HG02870 (cell line): ENCODE results near the gene PHLPP1.
A peak's percentile ranks its signal among the peaks of the same experiment; 100 is the strongest.

Experiments
- ATAC-seq: cut with Tn5 transposase; IDR thresholded peaks from one replicate; pipeline ENCODE4 v1.9.1; 2021; ENCODE audit warnings: mild to moderate bottlenecking, moderate library complexity; ENCODE audit not compliant: unreplicated experiment

The PHLPP1 gene

GRCh38 chr18:62741118-62741566 lies 25.8 kb downstream of the PHLPP1 start:
- ATAC-seq = no peak

DNA sequence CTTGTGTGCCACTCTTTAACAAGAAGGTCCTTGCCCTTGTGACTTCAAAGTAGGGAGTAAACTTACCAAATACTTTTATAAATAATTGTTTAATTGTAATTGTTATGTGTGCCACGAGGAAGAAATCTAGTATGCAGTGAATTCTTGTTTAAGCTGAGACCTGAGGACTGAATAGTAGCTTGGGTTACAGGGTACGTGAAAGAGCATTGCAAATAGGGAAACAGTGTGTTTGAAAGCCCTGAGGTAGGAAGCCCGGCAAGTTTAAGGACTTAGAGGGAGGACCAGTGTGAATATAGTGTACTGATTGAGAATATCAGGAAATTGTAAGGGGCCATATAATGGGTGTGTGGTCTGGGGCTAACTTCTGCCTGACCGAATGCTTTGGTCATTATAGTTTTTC lies 26.2 kb downstream of the PHLPP1 start:
- no peak for ATAC-seq

DNA sequence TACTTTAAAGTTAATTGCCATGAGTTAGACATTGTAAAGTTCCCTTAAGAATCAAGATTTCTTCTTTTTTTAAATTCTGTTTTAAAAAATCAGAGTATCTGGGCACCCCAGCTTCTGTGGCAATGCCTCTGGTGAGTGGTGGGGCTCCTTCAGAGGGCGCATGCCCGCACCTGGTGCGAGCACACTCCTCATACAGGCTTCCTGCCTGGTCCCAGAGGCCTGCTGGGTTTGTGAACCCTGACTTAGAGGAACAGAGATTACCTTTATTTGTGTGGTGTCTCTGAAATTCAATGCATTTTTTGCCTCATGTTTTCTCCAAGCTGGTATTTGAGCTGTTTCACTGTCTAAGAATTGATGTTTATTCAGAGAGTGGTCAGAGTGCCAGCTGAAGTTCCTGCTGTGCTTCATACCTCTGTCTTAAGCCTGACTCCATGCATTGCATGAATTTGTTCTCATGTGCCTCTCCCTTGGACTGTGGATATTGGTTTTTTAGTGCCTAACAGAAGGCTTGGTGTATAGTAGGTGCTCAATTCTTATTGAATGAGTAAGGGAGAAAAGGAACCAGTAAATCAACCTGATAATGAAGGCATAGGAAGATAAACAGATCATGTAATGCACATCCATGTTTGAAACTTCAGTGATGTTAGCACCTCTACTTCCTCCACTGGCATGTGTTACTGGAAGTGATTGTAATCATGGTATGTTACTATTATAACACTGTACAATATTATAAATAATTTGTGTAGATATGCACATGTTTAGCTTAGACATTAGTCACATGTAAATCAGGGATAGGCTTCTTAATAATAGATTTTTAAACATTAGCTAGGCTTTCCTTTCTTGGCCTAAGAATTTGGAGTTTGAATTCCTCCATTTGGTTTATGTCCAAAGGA lies 29.0 kb downstream of the PHLPP1 start:
- ATAC-seq = no peak

DNA sequence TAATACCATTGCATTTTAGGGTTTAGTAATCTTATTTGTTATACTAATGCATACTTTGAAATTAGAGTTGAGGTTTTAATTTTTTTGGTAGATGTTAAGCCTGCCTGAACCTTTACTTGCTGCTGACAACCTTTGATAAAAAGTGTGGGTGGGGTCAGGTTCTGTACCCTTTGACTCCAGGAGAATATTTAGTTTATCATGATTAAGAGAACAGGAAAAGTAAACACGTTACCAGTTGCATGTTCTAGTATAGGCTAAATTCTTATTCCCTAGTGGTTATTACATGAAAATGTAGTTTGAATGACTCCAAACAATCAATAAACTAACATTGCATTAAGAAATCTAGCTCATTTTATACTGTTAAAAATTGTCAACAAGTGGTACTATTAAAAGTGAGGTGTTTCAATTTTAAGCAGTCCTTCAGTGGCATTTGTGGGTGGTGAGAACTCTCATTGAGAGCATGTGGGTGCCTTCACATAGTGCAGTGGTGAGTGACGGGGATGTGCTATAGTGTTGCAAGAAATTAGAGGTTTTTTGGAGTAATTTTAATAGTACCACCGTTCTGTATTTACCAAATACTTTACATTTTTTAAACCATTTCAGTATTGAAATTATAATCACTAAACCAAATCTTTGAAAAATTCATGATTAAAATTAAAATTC lies 29.9 kb downstream of the PHLPP1 start:
- ATAC-seq = no peak

DNA sequence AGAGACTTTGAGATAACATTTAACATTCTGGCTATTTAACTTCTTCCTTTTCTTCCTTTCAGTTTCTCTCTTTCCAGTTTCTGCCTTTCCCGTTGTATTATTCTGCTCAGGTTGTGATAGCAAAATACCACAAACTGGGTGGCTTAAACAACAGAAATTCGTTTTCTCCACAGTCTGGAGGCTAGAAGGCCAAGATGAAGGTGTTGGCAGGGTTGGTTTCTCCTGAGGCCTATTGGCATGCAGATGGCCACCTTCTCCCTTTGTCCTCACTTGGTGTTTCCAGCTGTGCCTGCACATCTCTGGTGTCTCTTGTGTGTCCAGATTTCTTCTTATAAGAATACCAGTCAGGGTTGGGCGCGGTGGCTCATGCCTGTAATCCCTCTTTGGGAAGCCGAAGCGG lies 34.0 kb downstream of the PHLPP1 start:
- ATAC-seq = no peak

GRCh38 chr18:62751341-62751821 lies 36.0 kb downstream of the PHLPP1 start:
- no peak for ATAC-seq

- no peak for ATAC-seq
Measured at GRCh38 chr18:62751977-62752376, 36.6 kb downstream of the PHLPP1 start.

GRCh38 chr18:62754026-62754425 lies 38.7 kb downstream of the PHLPP1 start:
- no peak for ATAC-seq

DNA sequence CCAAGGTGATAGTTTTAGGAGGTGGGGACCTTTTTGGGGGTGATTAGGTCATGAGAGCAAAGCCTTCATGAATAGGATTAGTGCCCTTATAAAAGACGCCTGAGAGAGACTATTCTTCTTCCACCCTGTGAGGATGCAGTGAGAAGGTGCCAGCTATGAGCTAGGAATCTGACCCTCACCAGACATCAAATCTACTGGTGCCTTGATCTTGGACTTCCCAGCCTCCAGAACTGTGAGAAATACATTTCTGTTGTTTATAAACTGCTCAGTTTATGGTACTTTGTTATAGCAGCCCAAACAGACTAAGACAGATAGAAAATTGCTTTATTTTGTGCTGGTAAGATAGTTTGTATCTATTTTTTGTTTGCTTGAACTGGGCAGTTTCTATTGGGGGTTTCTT lies 40.1 kb downstream of the PHLPP1 start:
- no peak for ATAC-seq

DNA sequence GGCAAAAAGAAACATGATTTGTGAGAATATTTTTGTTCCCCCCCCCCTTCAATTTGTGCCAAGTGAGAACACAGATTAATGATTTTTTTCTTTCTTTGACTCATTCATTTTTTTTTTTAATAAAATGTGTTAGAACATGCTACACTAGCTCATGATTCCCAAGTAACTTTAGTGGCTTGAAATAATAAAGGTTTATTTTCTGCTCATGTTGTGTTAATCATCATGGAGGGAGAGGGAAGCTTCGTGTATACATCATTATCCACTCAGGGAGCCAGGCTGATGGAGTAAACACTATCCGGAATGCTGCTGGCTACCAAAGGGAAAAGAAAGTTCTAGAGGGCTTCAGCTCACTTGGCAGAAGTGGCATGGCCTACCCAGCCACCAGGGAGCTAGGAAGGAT lies 40.6 kb downstream of the PHLPP1 start:
- no peak for ATAC-seq

- ATAC-seq = no peak
Measured at GRCh38 chr18:62757399-62758010, 42.2 kb downstream of the PHLPP1 start.

- no peak for ATAC-seq
Measured at GRCh38 chr18:62758591-62758990, 43.2 kb downstream of the PHLPP1 start.

DNA sequence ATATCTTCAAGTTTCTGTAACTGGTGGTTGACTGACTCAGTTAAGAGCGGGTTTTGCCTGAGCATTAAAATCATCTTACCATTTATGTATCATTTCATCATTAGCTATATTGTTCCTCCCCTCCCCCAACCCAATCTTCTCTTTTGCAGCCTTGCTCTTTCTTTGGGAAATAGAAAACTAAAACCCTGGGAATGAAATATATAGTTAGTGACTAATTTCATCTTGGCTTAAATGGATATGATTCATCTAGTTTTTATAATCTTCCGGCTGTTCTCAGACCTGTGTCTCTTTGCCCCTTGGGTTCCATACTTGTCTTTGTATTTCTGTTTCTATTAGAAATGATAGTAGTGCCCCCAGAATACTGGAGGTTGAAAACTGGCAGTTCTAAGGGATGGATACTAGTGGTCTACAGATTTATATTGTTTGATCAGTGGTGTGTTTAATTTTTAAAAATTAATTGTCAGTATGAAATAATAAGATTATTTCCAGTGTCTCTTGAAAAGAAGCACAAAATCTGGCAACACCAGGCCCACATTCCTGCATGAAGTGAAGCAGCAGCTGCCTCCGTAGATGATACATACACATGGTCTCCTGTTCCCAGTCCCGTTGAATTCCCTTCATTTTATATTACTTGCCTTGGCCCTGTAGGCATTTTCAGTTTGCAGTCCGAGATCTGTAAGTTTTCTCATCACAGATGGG lies 44.5 kb downstream of the PHLPP1 start:
- ATAC-seq = no peak

DNA sequence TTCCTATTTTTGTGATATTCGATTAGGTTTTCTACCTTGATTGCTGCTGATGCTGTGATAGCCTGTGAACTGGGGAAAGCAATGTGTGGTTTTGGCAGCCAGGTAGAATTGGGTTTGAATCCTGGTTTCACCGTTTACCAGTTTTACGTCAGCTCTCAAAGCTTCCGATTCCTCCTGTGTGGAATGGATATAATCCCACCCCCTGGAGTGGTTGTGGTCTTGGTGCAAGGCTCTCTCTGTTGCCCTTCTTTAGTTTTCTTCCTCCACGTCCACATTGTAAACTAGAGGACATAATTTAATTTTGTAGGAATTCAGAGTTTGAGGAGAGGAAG lies 45.0 kb downstream of the PHLPP1 start:
- ATAC-seq = no peak

- peak; percentile 61 for ATAC-seq
Measured at GRCh38 chr18:62763101-62763521, 47.8 kb downstream of the PHLPP1 start.

- no peak for ATAC-seq
Measured at GRCh38 chr18:62766266-62766665, 50.9 kb downstream of the PHLPP1 start.

- ATAC-seq = no peak
Measured at GRCh38 chr18:62767321-62767720, 52.0 kb downstream of the PHLPP1 start.

- ATAC-seq = no peak
Measured at GRCh38 chr18:62767836-62768557, 52.7 kb downstream of the PHLPP1 start.

DNA sequence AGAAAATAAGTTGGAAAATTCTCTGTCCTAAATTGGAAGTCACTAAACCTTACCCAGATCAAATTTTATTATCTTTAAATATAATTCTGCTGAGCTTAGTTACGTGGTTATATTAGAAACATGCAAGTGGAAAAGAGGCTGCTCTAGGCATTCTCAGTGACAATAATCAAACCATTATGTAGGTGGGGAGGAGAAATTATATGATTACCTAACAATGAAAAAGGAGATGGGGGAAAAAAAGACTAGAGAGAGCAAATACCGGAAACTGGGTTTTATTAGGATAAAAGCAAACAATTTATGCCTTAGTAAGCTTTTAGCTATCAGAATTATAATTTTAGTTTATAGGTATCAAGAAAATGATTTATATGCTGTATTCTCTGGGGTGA lies 53.2 kb downstream of the PHLPP1 start:
- no peak for ATAC-seq

DNA sequence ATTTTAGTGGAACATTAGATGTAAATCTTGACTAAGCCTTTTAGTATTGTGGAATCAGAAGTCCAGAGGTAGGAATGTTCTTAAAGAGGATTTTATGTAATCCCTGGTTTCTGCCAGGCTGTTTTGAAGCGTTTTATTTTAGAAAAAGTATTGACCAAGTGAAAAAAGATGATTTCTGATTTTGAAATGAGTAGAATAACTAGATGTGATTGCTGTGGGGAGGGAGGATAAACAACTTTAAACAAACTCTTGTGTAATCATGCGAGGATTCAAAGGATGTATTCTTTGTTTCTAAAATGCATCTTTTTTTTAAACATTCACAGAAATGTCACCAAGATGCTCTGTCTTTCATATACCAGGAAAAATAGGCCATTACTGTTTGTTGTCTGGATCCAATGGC lies 53.9 kb downstream of the PHLPP1 start:
- ATAC-seq = no peak
